Tibial nerve (tissue), 4 donors: ENCODE results near the gene C1orf198. TPM values are rescaled to one million over a fixed set of nuclear protein-coding genes. Genes with fewer than 3 reads are reported as not detected.
A peak's percentile ranks its signal among the peaks of the same experiment; 100 is the strongest.

Source experiments
- DNase-seq, 2 donors: peaks; one replicate each; pipeline ENCODE4 v3.0.0-alpha.2; 2019; ENCODE audit warnings: low spot score in 2 of 2
- H3K27ac ChIP-seq, 4 donors: fragments of 200-600 bp; sonication (generic) in 3 of 4; one replicate each; pipeline ENCODE4 v1.5.1; 2017 to 2019; ENCODE audit warnings: mild to moderate bottlenecking in 1 of 4
- H3K27me3 ChIP-seq, 2 donors: fragments of 200-600 bp; sonication (generic) in 1 of 2; one replicate each; pipeline versions ENCODE4 v1.5.1 to v1.6.0; 2017 to 2019
- H3K36me3 ChIP-seq, 3 donors: fragments of 200-600 bp; sonication (generic); one replicate each; pipeline ENCODE4 v1.5.1; 2018 to 2019
- H3K4me1 ChIP-seq, 4 donors: fragments of 200-600 bp; sonication (generic) in 3 of 4; one replicate each; pipeline ENCODE4 v1.5.1; 2017 to 2019
- H3K4me3 ChIP-seq, 4 donors: fragments of 200-600 bp; sonication (generic) in 3 of 4; one replicate each; pipeline ENCODE4 v1.5.1; 2017 to 2019; ENCODE audit warnings: mild to moderate bottlenecking in 1 of 4, moderate library complexity in 1 of 4
- H3K9me3 ChIP-seq, 4 donors: fragments of 200-600 bp; sonication (generic) in 3 of 4; one replicate each; pipeline ENCODE4 v1.5.1; 2017 to 2019
- EP300 ChIP-seq, 2 donors: sonication (generic); formaldehyde crosslinking; IDR thresholded peaks; one replicate each; pipeline ENCODE4 v1.6.1; 2017; ENCODE audit warnings: antibody characterized with exemption in 2 of 2, mild to moderate bottlenecking in 1 of 2
- POLR2A ChIP-seq, 2 donors: fragments of 450-650 bp; IDR thresholded peaks; one replicate each; pipeline ENCODE4 v1.6.1; 2017; ENCODE audit warnings: antibody characterized with exemption in 2 of 2, mild to moderate bottlenecking in 2 of 2, moderate library complexity in 2 of 2
- WGBS, 2 donors: methylation state at CpG; one replicate each; pipeline ENCODE4 v1.1.5; 2018; 5-methylcytosine and 5-hydroxymethylcytosine counted together
- total RNA-seq, 4 donors: library from RNA; depleted of rRNA; stranded (reverse); fragments of >200 nt; gene quantifications; one replicate each; pipeline ENCODE4 v1.1.0, GENCODE V29; 2016
- TF ChIP-seq, protein P1 (sequence below), 5 experiments: fragments of 200-600 bp in 3 of 5; fragments of 450-650 bp in 2 of 5; sonication (generic) in 3 of 5; IDR thresholded peaks; one replicate each; pipeline ENCODE4 v1.5.1; 2016 to 2019; ENCODE audit warnings: antibody characterized with exemption in 5 of 5, mild to moderate bottlenecking in 3 of 5, moderate library complexity in 2 of 5

C1orf198 gene
- total RNA-seq, 4 donors from 2014 or later = 91.9 to 162 (median 113) TPM

GRCh38 chr1:230853731-230854130 is 14.6 kb downstream of the C1orf198 start:
- Histone ChIP-seq H3K4me3 (no peak overlapping the region), H3K4me1 (peaks cover 3 to 86% (median 55%) of the 10 kb centered on the region in 4 donors), H3K27me3 (no peaks in the 10 kb centered on the region), H3K27ac (peak overlapping the region in 3 of 4 donors; percentile 7 to 88 (median 81)), H3K9me3 (peaks cover 0 to 9% (median 0%) of the 10 kb centered on the region in 4 donors), H3K36me3 (peaks cover 0 to 40% (median 0%) of the 10 kb centered on the region in 3 donors)
- WGBS, 2 donors = 72 to 77% methylated on average over 3 of the region's 3 CpGs
- TF ChIP-seq, protein P1, sequence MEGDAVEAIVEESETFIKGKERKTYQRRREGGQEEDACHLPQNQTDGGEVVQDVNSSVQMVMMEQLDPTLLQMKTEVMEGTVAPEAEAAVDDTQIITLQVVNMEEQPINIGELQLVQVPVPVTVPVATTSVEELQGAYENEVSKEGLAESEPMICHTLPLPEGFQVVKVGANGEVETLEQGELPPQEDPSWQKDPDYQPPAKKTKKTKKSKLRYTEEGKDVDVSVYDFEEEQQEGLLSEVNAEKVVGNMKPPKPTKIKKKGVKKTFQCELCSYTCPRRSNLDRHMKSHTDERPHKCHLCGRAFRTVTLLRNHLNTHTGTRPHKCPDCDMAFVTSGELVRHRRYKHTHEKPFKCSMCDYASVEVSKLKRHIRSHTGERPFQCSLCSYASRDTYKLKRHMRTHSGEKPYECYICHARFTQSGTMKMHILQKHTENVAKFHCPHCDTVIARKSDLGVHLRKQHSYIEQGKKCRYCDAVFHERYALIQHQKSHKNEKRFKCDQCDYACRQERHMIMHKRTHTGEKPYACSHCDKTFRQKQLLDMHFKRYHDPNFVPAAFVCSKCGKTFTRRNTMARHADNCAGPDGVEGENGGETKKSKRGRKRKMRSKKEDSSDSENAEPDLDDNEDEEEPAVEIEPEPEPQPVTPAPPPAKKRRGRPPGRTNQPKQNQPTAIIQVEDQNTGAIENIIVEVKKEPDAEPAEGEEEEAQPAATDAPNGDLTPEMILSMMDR (IDR thresholded peaks at IDR 0.05) = no peak
- TF ChIP-seq POLR2A (IDR thresholded peaks at IDR 0.05) = no peak
- no peak for TF ChIP-seq EP300 (IDR thresholded peaks at IDR 0.05)
- DNase-seq = no peak

- H3K27me3 ChIP-seq = no peaks in the 10 kb centered on the region
- no peak overlapping the region for H3K4me3 ChIP-seq
- peaks cover 0 to 40% (median 0%) of the 10 kb centered on the region in 3 donors for H3K36me3 ChIP-seq
- H3K4me1 ChIP-seq = peaks cover 0 to 86% (median 53%) of the 10 kb centered on the region in 4 donors
- TF ChIP-seq POLR2A (IDR thresholded peaks at IDR 0.05) = no peak
- no peak for TF ChIP-seq EP300 (IDR thresholded peaks at IDR 0.05)
- TF ChIP-seq, protein P1 (IDR thresholded peaks at IDR 0.05) = no peak
- H3K27ac ChIP-seq = peak overlapping the region in 2 of 4 donors; percentile 39 to 88
- H3K9me3 ChIP-seq = peaks cover 0 to 9% (median 0%) of the 10 kb centered on the region in 4 donors
- no peak for DNase-seq
- WGBS, 2 donors = 86 to 93% methylated on average over 8 of the region's 8 CpGs
Observed at GRCh38 chr1:230852959-230853358, 15.4 kb downstream of the C1orf198 start.

GRCh38 chr1:230851291-230851691 is 17.0 kb downstream of the C1orf198 start:
- Histone ChIP-seq H3K27me3 (no peaks in the 10 kb centered on the region), H3K4me1 (peaks cover 0 to 81% (median 49%) of the 10 kb centered on the region in 4 donors), H3K36me3 (peaks cover 0 to 40% (median 0%) of the 10 kb centered on the region in 3 donors), H3K9me3 (peaks cover 0 to 9% (median 0%) of the 10 kb centered on the region in 4 donors), H3K27ac (peak overlapping the region in 2 of 4 donors; percentile 81 to 82), H3K4me3 (no peak overlapping the region)
- 32 to 42% methylated on average over 5 of the region's 5 CpGs for WGBS, 2 donors
- no peak for DNase-seq
- TF ChIP-seq, protein P1 (IDR thresholded peaks at IDR 0.05) = no peak
- no peak for TF ChIP-seq EP300 (IDR thresholded peaks at IDR 0.05)
- no peak for TF ChIP-seq POLR2A (IDR thresholded peaks at IDR 0.05)

- Histone ChIP-seq H3K4me3 (no peak overlapping the region), H3K27me3 (no peaks in the 10 kb centered on the region), H3K9me3 (peaks cover 0 to 9% (median 0%) of the 10 kb centered on the region in 4 donors), H3K36me3 (peaks cover 0 to 40% (median 0%) of the 10 kb centered on the region in 3 donors), H3K4me1 (peaks cover 0 to 81% (median 46%) of the 10 kb centered on the region in 4 donors), H3K27ac (peak overlapping the region in 2 of 4 donors; percentile 81 to 82)
- TF ChIP-seq POLR2A (IDR thresholded peaks at IDR 0.05) = no peak
- no peak for TF ChIP-seq EP300 (IDR thresholded peaks at IDR 0.05)
- TF ChIP-seq, protein P1 (IDR thresholded peaks at IDR 0.05) = no peak
- no peak for DNase-seq
- 44 to 66% methylated on average over 6 to 8 of the region's 8 CpGs for WGBS, 2 donors
Observed at GRCh38 chr1:230850547-230850946, 17.8 kb downstream of the C1orf198 start.

DNA sequence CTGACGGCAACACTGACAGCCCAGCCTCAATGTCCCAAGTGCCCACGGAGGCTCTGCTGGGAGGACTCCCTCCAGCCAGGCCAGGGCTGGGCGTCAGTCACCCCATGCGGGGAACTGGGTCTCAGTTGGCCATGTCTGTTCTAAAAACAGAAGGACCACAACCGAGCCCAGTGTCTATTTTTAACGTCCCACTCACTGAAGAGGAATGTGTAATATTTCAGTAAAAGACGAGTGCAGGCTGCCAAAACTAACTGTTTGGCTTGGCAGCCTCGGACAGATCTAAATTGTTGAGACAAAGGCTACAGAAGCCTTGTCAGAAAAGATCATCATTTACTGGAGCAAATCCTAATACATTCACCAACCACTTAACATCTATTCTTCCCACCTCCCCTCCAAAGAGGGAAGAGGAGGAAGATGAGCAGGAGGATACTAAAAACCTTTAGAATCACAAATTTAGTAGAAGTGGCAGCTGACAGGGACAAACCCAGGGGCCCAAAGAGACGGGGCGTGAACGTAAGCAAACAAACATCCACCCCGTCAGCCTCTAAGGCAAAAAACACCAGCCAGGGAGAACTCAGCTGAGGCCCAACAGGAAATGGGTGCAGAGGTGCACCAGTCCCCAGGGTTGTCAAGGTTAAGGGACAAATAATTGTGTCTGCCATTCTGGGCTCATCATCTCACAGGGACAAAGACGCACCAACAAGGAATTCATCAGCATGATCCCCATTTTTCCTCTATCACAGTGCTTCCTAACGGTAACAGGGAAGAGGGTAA is 18.7 kb downstream of the C1orf198 start:
- peaks cover 0 to 76% (median 45%) of the 10 kb centered on the region in 4 donors for H3K4me1 ChIP-seq
- DNase-seq = peak in 1 of 2 donors; percentile 57
- peaks cover 0 to 9% (median 0%) of the 10 kb centered on the region in 4 donors for H3K9me3 ChIP-seq
- H3K27me3 ChIP-seq = no peaks in the 10 kb centered on the region
- peaks cover 0 to 34% (median 0%) of the 10 kb centered on the region in 3 donors for H3K36me3 ChIP-seq
- TF ChIP-seq EP300 (IDR thresholded peaks at IDR 0.05) (peak in 1 of 2 donors; percentile 66), POLR2A (IDR thresholded peaks at IDR 0.05) (no peak)
- TF ChIP-seq, protein P1 (IDR thresholded peaks at IDR 0.05) = no peak
- H3K27ac ChIP-seq = peak overlapping the region; percentile 58 to 82 (median 70)
- 20 to 24% methylated on average over 9 to 14 of the region's 14 CpGs for WGBS, 2 donors
- H3K4me3 ChIP-seq = no peak overlapping the region
